Nephron (organoid): Measurements from ENCODE around the gene GIMAP8.

Source experiments
- H3K27ac Mint-ChIP-seq, 3 experiments: 2 replicates each; pipeline ENCODE4 v1.8.0; 2020; ENCODE audit warnings: mixed read lengths in 3 of 3, mild to moderate bottlenecking in 2 of 3, moderate library complexity in 1 of 3
- H3K27me3 Mint-ChIP-seq: 2 replicates; pipeline ENCODE4 v1.8.0; 2021; ENCODE audit warnings: low read depth, mild to moderate bottlenecking, moderate library complexity, mixed read lengths
- H3K36me3 Mint-ChIP-seq: 2 replicates; pipeline ENCODE4 v1.8.0; 2020; ENCODE audit warnings: low read depth, mixed read lengths
- H3K4me1 Mint-ChIP-seq: 2 replicates; pipeline ENCODE4 v1.8.0; 2020; ENCODE audit warnings: mixed read lengths
- H3K4me3 Mint-ChIP-seq, 3 experiments: 2 replicates each; pipeline ENCODE4 v1.8.0; 2020; ENCODE audit warnings: mild to moderate bottlenecking in 3 of 3, mixed read lengths in 3 of 3, moderate library complexity in 2 of 3
- H3K9me3 Mint-ChIP-seq: 2 replicates; pipeline ENCODE4 v1.8.0; 2020; ENCODE audit warnings: mixed read lengths
- CTCF ChIP-seq, 3 experiments: fragments of 200-600 bp; sonication (generic); IDR thresholded peaks; one replicate each; pipeline ENCODE4 v1.5.0; 2021; ENCODE audit warnings: antibody characterized with exemption in 3 of 3; ENCODE audit not compliant: unreplicated experiment in 3 of 3

GIMAP8 gene

GRCh38 chr7:150502519-150502918, 52.1 kb downstream of the GIMAP8 start:
- H3K36me3 Mint-ChIP-seq, result no peaks in the 10 kb centered on the region
- peaks cover 17% of the 10 kb centered on the region for H3K9me3 Mint-ChIP-seq
- no peaks in the 10 kb centered on the region for H3K4me1 Mint-ChIP-seq
- H3K4me3 Mint-ChIP-seq, result no peak overlapping the region
- H3K27me3 Mint-ChIP-seq, result peaks cover 4% of the 10 kb centered on the region
- no peak for TF ChIP-seq CTCF (IDR thresholded peaks at IDR 0.05; ENCODE audit: unreplicated experiment in 3 of 3)
- no peak overlapping the region for H3K27ac Mint-ChIP-seq

- Mint-ChIP-seq H3K9me3 (peaks cover 17% of the 10 kb centered on the region), H3K4me1 (no peaks in the 10 kb centered on the region), H3K27ac (no peak overlapping the region), H3K36me3 (no peaks in the 10 kb centered on the region), H3K4me3 (no peak overlapping the region), H3K27me3 (peaks cover 4% of the 10 kb centered on the region)
- TF ChIP-seq CTCF (IDR thresholded peaks at IDR 0.05; ENCODE audit: unreplicated experiment in 3 of 3), result no peak
These were observed 52.7 kb downstream of the GIMAP8 start for GRCh38 chr7:150503155-150503554.

GRCh38 chr7:150503581-150503980, 53.2 kb downstream of the GIMAP8 start:
- Mint-ChIP-seq H3K4me3 (no peak overlapping the region), H3K27ac (no peak overlapping the region), H3K36me3 (no peaks in the 10 kb centered on the region), H3K4me1 (no peaks in the 10 kb centered on the region), H3K27me3 (peaks cover 4% of the 10 kb centered on the region), H3K9me3 (peaks cover 17% of the 10 kb centered on the region)
- no peak for TF ChIP-seq CTCF (IDR thresholded peaks at IDR 0.05; ENCODE audit: unreplicated experiment in 3 of 3)

GRCh38 chr7:150507947-150508602, 57.6 kb downstream of the GIMAP8 start:
- H3K9me3 Mint-ChIP-seq, result peaks cover 5% of the 10 kb centered on the region
- no peaks in the 10 kb centered on the region for H3K36me3 Mint-ChIP-seq
- no peak overlapping the region for H3K27ac Mint-ChIP-seq

DNA sequence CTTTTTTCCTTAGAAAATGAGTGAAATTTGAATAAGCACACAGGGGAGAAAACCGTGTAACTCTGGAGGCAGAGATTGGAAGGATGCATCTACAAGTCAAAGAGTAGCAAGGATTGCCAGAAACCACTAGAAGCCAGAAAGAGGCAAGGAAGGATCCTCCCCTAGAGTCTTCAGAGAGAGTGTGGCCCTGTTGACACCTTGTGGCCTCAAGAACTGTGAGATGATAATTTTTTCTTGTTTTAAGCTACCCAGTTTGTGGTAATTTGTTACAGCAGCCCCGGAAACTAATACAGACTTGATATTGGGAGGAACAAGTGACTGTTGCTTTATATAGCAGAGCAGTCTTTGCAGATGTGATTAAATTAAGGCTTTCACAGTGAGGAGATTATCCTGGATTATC, 60.6 kb downstream of the GIMAP8 start:
- no peaks in the 10 kb centered on the region for H3K4me1 Mint-ChIP-seq
- TF ChIP-seq CTCF (IDR thresholded peaks at IDR 0.05; ENCODE audit: unreplicated experiment in 3 of 3), result no peak
- H3K36me3 Mint-ChIP-seq, result no peaks in the 10 kb centered on the region
- H3K27ac Mint-ChIP-seq, result no peak overlapping the region
- H3K9me3 Mint-ChIP-seq, result peaks cover 5% of the 10 kb centered on the region
- H3K27me3 Mint-ChIP-seq, result peaks cover 8% of the 10 kb centered on the region
- no peak overlapping the region for H3K4me3 Mint-ChIP-seq

More at GRCh38 chr7:150507947-150508602, 57.6 kb downstream of the GIMAP8 start:
- no peak for TF ChIP-seq CTCF (IDR thresholded peaks at IDR 0.05; ENCODE audit: unreplicated experiment in 3 of 3)
- Mint-ChIP-seq H3K4me3 (no peak overlapping the region), H3K27me3 (no peaks in the 10 kb centered on the region), H3K4me1 (no peaks in the 10 kb centered on the region)

DNA sequence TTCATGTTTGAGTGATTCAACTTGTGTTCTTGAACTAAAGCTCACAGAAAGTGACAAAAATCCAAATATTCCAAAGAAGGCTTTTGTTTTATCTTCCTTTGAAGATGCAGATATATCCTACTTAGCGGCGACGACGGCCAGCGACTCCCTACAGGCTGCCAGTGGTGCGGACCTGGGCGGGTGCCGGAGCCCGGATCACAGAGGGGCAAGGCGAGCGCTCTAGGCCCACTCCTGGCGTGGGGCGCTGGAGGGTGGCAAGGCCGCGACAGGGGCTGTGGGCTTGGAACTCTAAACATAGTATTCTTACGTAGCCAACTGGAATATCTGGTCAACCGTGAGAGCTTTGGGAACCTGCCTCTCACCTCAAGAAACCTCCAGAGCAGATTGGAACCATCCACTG, 63.3 kb downstream of the GIMAP8 start:
- Mint-ChIP-seq H3K4me1 (no peaks in the 10 kb centered on the region), H3K4me3 (no peak overlapping the region), H3K27me3 (peaks cover 8% of the 10 kb centered on the region), H3K27ac (no peak overlapping the region), H3K36me3 (no peaks in the 10 kb centered on the region), H3K9me3 (peaks cover 5% of the 10 kb centered on the region)
- TF ChIP-seq CTCF (IDR thresholded peaks at IDR 0.05; ENCODE audit: unreplicated experiment in 3 of 3), result no peak
